HUES6 (cell line): ENCODE results near the gene MTHFSD.

Source experiments
- H3K27ac ChIP-seq: 2 replicates; pipeline ENCODE4 v1.7.0; 2013; ENCODE audit warnings: low read depth, mild to moderate bottlenecking, low read length, inconsistent platforms
- H3K27me3 ChIP-seq: 2 replicates; pipeline ENCODE4 v1.6.1; 2013; ENCODE audit warnings: low read length; ENCODE audit not compliant: control insufficient read depth, insufficient read depth
- H3K36me3 ChIP-seq: 2 replicates; pipeline ENCODE4 v1.6.1; 2013; ENCODE audit warnings: low read length; ENCODE audit not compliant: control insufficient read depth, insufficient read depth
- H3K4me1 ChIP-seq: 2 replicates; pipeline ENCODE4 v1.6.1; 2013; ENCODE audit warnings: low read length; ENCODE audit not compliant: control insufficient read depth, insufficient read depth
- H3K4me3 ChIP-seq: 2 replicates; pipeline ENCODE4 v1.5.1; 2013; ENCODE audit warnings: low read depth, low read length
- H3K9ac ChIP-seq: one replicate; pipeline ENCODE4 v1.6.1; 2013; ENCODE audit warnings: mild to moderate bottlenecking, low read length
- H3K9me3 ChIP-seq: 2 replicates; pipeline ENCODE4 v1.6.1; 2013; ENCODE audit warnings: low read depth, low read length; ENCODE audit not compliant: control insufficient read depth, insufficient read depth

The MTHFSD gene

GRCh38 chr16:86555704-86556075, 655 bp upstream of the MTHFSD start:
- Histone ChIP-seq H3K9ac (peak overlapping the region; percentile 81), H3K27ac (no peak overlapping the region), H3K27me3 (no peaks in the 10 kb centered on the region; the same call in 1 of the 2 replicates), H3K4me3 (peak overlapping the region; percentile 85), H3K36me3 (peaks cover 8% of the 10 kb centered on the region), H3K9me3 (no peaks in the 10 kb centered on the region), H3K4me1 (no peaks in the 10 kb centered on the region)

DNA sequence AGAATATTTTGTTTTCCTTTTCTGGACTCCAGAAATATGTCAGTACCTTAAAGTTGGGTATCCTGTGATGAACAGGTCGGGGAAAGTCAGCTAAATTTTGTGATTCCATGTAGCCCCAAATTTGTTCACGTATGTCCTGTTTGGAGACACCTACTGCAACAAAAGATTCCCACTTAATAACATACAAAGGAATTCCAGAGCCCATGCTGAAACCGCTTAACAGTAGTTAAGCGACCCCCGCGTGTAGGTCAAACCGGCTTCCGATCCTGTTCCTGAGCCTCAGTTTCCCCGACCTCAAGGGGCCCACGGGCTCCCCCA, 477 bp downstream of the MTHFSD start:
- H3K9me3 ChIP-seq, result no peaks in the 10 kb centered on the region
- peak overlapping the region; percentile 85 for H3K4me3 ChIP-seq
- H3K27me3 ChIP-seq, result no peaks in the 10 kb centered on the region; the same call in 1 of the 2 replicates
- peaks cover 19% of the 10 kb centered on the region for H3K36me3 ChIP-seq
- no peaks in the 10 kb centered on the region for H3K4me1 ChIP-seq
- H3K27ac ChIP-seq, result peak overlapping the region; percentile 66
- peak overlapping the region; percentile 88 for H3K9ac ChIP-seq

- Histone ChIP-seq H3K27ac (no peak overlapping the region), H3K36me3 (peaks cover 22% of the 10 kb centered on the region), H3K4me3 (no peak overlapping the region), H3K9me3 (no peaks in the 10 kb centered on the region), H3K27me3 (no peaks in the 10 kb centered on the region), H3K9ac (no peak overlapping the region), H3K4me1 (no peaks in the 10 kb centered on the region)
These were observed 1.7 kb downstream of the MTHFSD start for GRCh38 chr16:86553356-86553755.

DNA sequence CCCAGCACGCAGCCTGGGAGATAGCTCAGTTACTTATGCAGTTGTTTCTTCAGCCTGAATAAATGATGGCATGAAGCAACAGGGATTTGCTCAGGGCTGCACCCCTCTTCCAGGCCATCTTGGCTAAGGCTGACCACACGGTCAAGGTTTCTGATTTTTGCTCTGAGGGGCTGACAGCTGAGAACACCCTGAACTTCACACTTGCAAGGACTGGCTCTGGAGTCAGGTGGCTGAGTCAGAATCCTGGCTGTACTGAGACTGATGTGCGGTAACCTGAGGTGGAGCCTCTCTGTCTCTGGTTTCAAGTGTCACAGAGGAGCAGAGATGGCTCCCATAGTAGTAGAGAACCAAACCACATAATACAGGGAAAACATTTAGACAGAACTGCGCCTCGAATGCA, 4.8 kb downstream of the MTHFSD start:
- Histone ChIP-seq H3K9me3 (no peaks in the 10 kb centered on the region), H3K9ac (no peak overlapping the region), H3K27me3 (no peaks in the 10 kb centered on the region), H3K27ac (no peak overlapping the region), H3K4me1 (no peaks in the 10 kb centered on the region), H3K36me3 (peaks cover 42% of the 10 kb centered on the region), H3K4me3 (no peak overlapping the region)

GRCh38 chr16:86549893-86550190, 5.2 kb downstream of the MTHFSD start:
- no peak overlapping the region for H3K27ac ChIP-seq
- H3K4me1 ChIP-seq, result no peaks in the 10 kb centered on the region
- no peaks in the 10 kb centered on the region for H3K27me3 ChIP-seq
- peaks cover 46% of the 10 kb centered on the region for H3K36me3 ChIP-seq
- no peak overlapping the region for H3K9ac ChIP-seq
- H3K4me3 ChIP-seq, result no peak overlapping the region
- no peaks in the 10 kb centered on the region for H3K9me3 ChIP-seq

DNA sequence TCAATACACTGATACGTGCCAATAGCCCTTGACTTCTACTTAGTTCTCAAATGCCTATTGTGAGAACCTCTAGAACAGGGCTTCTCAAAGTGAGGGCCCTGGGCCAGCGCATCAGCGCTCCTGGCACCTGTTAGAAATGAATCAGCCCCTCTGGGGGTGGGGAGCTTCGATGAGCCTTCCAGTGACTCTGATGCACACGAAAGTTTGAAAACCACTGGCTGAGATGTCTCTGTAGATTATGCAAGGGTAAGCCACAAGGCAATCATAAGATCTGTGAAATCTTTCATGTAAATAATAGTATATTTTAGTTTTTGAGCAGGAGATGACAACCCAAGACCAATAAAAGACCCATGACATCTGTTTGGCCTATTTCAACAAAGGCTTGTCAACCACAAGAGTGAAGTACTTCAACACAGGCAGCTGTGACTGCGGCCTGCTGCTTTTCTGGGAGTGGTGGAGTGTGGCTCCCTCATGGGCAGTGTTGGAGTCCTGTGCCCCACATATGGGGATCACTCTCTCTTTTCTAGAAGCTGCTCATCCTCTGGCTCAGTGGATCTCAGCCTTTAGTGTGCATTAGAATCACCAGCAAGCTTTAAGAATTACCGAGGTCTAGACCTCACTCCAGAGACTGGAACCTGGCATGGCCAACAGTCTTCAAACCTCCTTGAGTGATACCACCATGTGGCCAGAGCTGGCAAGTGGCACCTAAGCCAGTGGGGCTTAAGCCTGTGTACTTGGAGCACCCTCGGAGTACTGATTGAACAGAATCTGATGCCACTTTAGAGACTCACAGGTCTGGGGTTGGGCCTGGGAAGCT, 5.8 kb downstream of the MTHFSD start:
- Histone ChIP-seq H3K9ac (no peak overlapping the region), H3K27me3 (no peaks in the 10 kb centered on the region), H3K4me1 (no peaks in the 10 kb centered on the region), H3K9me3 (no peaks in the 10 kb centered on the region), H3K27ac (no peak overlapping the region), H3K4me3 (no peak overlapping the region), H3K36me3 (peaks cover 47% of the 10 kb centered on the region)

- H3K27me3 ChIP-seq, result no peaks in the 10 kb centered on the region
- H3K4me1 ChIP-seq, result no peaks in the 10 kb centered on the region
- no peak overlapping the region for H3K27ac ChIP-seq
- no peaks in the 10 kb centered on the region for H3K9me3 ChIP-seq
- peaks cover 50% of the 10 kb centered on the region for H3K36me3 ChIP-seq
- H3K4me3 ChIP-seq, result no peak overlapping the region
- H3K9ac ChIP-seq, result no peak overlapping the region
These were observed 7.7 kb downstream of the MTHFSD start for GRCh38 chr16:86547286-86547685.

DNA sequence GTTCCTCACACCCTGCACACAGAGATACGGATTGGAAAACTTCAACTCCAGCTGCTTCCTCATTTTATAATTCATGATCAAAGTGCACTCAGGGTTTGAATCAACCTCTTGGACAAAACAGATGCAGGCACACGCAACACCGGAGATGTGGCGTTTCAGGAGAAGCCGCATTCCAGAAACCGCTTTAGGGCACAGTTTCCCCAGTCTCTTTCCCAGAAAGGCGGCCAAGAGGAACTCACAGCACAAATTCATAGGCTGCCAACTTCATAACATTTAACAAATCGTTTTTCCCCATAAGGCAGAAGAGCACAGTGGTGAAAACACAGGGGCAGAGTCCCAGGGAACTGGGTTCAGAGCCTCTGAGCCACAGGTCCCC, 8.4 kb downstream of the MTHFSD start:
- Histone ChIP-seq H3K36me3 (peaks cover 53% of the 10 kb centered on the region), H3K27me3 (no peaks in the 10 kb centered on the region), H3K9ac (no peak overlapping the region), H3K27ac (no peak overlapping the region), H3K4me3 (no peak overlapping the region), H3K4me1 (no peaks in the 10 kb centered on the region), H3K9me3 (no peaks in the 10 kb centered on the region)

GRCh38 chr16:86545954-86546637, 8.9 kb downstream of the MTHFSD start:
- Histone ChIP-seq H3K27ac (no peak overlapping the region), H3K9ac (no peak overlapping the region), H3K4me3 (no peak overlapping the region), H3K27me3 (no peaks in the 10 kb centered on the region), H3K4me1 (no peaks in the 10 kb centered on the region), H3K9me3 (no peaks in the 10 kb centered on the region), H3K36me3 (peaks cover 56% of the 10 kb centered on the region)

DNA sequence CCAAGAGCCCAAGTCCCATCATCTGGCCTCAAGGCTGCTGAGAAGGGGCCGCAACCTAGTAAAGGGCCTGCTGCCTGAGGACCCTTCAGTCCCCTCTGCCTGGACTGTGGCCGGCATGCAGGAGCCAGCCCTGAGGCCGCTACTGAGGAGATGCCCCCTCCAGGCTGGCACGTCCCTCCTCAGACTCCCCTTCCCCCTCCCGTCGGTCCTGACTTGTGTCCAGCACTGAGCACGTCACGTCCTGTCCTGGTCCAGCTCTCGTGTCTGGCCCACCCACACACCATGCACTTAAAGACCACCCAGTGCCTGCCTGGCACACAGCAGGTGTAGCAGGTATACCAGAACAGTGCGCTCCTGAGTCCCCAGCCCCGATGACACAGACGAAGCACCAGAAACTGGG, 9.6 kb downstream of the MTHFSD start:
- no peaks in the 10 kb centered on the region for H3K9me3 ChIP-seq
- no peak overlapping the region for H3K27ac ChIP-seq
- H3K36me3 ChIP-seq, result peaks cover 58% of the 10 kb centered on the region
- no peaks in the 10 kb centered on the region for H3K4me1 ChIP-seq
- no peaks in the 10 kb centered on the region for H3K27me3 ChIP-seq
- H3K9ac ChIP-seq, result no peak overlapping the region
- H3K4me3 ChIP-seq, result no peak overlapping the region

- Histone ChIP-seq H3K9me3 (no peaks in the 10 kb centered on the region), H3K9ac (no peak overlapping the region), H3K36me3 (peaks cover 65% of the 10 kb centered on the region), H3K4me3 (no peak overlapping the region), H3K4me1 (no peaks in the 10 kb centered on the region), H3K27ac (no peak overlapping the region), H3K27me3 (no peaks in the 10 kb centered on the region)
These were observed 12.0 kb downstream of the MTHFSD start for GRCh38 chr16:86542756-86543750.
